Fibroblast of upper back skin (primary cell): Measurements from ENCODE around the gene NCBP1.

Source experiments
- DNase-seq: peaks from one replicate; pipeline ENCODE4 v3.0.0-alpha.2; 2013

NCBP1 gene

DNA sequence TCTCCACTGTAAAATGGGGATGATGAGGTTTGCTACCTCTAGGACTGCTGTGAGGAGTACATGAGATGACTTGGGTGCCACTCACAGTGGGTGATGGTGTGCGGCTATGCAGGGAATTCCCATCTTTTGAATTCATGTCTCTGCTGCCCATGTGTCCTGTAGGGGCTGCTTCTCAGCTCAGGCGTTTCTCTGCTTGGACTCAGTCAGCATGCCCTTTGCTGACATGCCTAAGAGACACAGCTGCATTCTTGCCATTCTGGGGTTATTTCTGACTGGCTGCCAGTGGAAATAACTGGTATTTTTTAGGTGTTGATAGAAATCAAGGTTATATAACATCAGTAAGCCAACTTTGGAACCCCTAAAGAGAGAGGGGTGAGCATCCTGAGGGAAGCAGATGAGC lies 87.8 kb downstream of the NCBP1 start:
- DNase-seq: no peak

DNA sequence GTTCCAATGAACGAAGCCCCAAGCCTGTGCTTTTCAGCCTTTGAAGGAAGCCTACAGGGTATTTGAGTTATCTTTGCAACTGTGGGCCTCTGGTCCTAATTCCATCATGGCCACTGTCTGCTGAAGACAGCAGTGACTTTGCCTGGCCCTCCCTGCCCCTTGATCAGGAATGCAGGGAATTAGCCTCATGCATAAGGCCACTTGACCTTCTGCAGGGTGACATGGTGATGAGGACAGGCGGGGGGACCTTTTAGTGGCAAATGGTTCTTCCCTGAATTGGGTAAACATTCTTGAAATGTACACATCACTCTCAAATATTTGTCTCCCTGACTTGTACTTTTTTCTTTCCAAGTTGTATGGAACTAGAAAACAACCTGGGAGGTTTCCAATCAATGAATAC lies 88.7 kb downstream of the NCBP1 start:
- DNase-seq: no peak
